GM19438 (cell line): ENCODE measurements around the gene CXCL12.

Experiments
- ATAC-seq: cut with Tn5 transposase; IDR thresholded peaks from one replicate; pipeline ENCODE4 v1.9.1; 2021; ENCODE audit warnings: low read depth; ENCODE audit not compliant: unreplicated experiment

Gene CXCL12

DNA sequence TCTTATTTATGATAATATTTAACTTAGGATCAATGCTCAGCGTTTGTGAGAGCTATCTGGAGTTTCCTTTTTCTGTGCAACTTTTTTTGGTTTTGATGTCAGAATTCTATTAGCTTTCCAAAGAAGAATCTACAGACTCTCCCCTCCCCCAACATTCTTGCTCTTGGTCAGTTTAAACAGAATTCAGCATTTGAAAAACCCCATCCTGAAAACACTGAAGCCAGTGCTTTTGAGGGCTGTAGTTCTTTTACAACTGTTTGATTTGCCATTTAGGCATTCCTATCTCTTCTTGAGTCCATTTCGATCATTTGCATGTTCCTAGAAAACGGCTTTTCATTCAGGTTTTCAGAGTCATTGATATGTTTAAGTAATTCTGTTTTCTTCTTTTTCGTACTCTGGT is 15.6 kb upstream of the CXCL12 start:
- no peak for ATAC-seq

DNA sequence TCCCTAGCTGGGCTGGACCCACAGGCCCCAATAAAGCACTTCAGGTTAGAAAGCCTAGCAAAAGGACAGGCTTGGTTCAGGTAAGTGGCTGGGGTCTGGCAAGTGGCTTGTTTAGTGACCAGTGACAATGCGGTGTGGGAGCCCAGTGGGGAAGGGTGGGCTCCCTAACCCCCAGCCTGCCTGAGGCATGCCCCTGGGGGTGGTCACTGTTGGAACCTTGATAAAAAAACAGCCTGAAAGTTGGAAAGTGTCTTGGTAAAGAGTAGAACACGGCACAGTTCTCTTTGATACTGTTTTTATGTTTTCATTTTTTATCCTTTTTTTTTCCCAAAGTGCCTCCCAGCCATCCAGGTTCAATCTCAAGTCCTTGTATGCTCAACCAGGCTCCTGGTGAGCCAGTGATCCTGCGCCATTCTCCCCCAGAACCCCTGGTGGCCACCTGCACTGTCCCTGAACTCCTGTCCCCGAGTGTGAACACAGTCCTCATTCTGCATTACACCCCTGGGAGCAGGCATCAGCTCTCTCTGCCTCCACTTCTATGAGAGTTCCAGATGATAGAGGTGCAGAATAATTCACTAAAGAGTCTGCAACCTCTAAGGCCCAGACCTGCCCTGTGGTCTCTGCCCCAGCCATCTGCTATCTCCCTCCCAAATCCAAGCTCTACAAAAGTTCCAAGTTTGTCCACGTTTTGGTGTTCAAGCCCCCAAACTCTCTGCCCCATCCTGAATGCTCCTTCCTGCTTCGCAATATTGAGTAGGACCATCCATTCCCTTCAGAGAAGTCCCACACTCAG is 15.0 kb upstream of the CXCL12 start:
- no peak for ATAC-seq

DNA sequence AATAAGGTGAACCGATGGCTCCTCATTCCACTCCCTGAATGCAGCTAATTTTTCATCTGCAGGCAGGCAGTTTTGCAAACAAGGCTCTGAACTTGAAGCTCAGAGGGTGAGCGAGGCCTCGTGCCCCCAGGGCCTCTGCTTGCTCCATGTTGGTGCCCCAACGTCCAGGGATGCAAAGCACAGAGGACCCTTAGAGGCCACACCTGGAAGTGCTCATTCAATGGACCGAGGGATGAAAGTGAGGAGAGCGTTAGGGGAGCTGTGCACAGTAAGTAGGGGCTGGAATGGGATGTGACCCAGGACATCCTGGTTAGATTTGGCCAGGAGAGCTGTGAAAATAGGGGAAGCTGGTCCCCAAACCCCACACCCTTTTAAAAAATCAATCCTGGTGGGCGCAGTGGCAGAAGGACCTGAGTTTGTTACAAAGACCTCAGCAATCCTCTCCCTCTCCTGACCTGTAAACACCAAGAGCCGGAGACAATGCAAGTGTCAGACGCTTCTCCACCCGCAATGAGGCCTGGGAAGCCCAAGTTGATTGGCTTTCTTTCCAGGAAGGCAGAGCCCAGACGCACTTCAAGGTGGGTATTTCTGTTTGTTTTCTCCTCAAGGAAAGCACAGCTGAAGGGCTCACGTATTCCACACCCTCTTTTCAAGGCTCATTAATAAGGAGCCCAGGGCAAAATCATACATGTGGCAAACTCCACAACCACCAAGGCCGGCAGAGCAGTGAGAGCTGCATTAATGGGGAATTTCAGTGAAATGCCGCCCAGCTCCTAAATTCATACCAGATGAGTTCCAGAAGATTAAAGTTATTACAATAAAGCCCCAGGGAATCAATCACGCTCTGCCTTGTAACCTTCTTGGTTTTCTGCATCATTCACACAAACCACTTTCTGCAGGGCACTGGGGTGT is 14.1 kb upstream of the CXCL12 start:
- ATAC-seq, result no peak

DNA sequence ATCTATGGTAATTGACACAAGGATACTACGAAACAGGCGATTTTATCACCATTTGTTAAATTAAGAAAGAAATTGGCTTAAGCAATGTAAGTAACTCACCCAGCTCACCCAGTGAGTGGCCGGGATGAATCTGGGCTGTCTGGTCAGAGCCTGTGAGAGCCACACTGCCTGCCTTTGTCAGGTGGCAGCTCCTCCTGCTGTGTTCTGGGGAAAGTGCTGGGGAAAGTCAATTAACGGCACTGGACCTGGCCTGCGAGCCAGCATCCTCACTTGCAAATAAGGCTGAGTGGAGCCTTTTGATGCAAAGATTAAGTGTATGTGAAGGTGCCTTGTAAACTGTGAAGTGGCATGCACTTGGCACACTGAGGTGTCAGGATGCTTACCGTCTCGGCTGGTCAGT is 13.4 kb upstream of the CXCL12 start:
- no peak for ATAC-seq

DNA sequence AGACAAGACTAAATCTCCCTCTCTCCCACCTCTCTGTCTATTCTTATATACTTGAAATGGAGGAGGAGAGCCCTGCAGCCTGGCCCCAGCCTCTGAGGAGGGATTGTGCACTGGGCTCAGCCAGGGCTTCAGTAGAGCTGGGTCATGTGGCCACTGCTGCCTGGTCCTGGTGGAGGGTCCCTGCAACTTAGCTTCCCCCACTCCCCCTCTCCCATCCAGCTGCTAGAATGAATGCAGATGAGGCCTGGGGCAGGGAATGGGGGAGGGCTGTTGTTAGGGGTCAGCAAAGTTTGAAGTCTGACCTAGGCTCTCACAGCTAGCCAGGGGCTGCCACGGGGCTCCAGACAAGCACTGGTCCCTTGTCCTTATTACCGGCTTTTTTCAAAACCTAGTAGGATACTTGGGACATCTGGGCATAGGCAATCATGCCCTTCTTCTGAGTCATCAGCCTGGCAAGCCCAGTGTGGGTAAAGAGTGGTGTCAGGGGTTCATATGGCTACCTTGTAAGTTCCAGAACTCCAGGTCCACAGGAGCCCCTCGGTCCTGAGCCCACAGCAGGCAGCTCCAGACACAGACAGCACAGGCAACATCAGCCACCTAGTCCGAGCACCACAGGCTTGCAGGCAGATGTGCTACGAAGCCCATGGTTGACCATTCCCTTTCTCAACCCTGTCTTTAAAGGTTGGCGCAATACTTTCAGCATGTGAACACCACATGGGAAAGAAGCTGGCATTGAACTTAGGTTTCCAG is 12.8 kb upstream of the CXCL12 start:
- ATAC-seq, result no peak

DNA sequence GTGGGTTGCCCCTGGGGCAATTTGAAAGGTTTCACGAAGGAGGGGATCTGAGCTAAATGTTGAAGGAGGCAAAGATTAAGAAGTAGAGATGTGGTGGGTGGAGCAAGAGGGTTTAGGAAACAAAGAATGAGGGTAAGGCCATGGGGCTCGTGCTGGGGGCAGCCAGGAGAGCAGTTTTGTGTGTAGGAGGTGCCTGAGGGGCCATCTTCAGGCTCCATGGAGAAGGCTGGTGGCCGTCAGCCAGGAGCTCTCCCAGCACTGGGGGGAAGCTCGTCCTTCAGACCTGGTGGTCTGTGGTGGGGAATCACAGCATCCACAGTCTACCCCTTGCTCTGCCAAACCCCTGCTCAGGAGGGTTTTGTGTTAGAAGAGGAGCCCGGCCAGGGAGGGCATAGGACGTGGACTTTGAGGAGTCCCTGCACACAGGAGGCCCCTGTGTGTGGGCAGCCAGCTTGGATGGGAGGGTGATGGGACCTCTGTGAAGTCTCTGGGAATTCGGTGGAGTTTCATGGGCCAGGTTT is 11.8 kb upstream of the CXCL12 start:
- no peak for ATAC-seq

DNA sequence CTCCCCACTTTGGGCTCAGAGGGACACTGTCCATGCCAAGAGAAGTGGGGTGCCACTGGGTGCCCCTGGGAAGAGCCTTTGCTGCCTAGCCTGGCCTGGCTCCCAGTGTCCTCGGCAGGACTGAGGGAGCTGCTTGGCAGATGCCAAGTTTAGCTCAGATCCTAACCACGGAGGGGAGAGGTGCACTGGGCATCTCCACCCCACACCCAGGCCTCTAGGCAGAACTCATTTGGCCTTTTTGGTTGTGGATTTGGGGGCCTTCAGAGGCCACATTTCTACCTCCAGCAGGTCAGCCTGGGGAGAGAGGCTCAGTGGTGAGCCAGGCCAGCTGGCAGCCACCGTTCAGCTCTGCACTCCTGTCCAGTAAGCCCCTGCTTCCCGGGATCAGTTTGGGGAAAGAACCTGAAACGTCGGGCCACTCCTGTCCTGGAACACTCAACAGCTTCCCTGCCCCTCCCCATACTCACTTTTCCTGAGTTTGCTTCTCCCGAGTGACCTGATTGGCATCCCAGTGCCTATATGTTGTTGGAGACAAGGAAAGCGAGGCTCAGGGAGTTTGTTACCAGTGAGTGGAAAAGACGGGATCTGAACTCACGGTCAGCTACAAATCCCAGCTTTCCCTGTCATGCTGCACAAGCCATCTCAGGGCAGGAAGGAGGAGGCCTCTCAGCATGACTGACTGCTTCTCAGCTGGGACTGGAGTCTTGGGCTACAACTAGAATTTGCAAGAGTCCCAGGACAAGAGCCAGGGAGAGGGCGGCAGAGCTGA is 11.2 kb upstream of the CXCL12 start:
- no peak for ATAC-seq

DNA sequence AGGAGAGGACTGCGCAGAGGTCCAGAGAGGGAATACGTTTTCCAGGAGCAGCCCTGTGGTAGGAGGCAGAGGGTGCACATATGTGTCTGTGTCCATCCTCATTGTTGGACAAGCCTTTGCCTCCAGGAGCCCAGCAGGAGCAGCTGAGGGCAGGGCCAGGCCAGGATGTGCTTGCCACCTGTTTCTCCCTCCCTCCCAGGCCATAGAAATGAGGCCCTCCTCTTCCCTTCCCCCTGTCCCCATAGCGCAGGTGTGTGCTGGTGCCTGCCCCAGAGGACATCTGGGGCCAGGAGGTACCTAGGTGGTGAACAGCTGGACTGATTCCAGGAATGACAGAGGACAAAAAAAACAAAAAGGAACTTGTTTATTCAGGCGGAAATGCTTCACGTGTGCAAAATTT is 10.5 kb upstream of the CXCL12 start:
- no peak for ATAC-seq

DNA sequence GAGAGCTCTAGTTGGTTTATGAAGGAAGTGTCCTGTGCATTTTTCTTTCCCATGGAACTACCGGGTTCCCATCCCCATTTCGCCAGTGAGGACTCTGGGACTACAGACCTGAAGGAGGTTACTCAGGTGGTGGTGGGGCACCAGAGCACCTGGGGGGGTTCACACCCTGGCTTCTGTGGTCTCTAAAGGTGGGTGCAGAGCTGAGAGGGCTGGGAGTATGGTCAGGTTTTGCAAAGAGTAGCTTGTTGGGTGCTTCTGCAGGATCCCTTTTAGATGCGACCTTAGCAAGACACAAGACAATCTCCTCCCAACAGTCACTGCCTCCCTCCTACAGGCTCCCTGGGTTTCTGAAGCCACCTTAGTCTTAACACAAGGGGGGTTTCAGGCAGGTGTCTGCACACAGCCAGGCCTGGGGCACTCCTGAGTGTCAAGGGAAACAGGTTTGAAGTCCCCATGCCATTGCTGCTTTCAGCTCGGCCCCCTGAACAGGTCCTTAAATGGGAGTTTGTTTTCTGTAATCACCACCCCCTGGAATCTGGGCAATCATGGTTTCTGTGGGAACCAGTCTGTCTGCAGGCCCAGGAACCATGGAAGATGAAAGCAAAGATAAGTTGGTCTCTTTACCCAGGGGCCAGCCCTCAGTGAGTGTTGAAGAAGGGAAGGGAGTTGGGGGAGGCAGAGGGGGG is 9.9 kb upstream of the CXCL12 start:
- no peak for ATAC-seq

DNA sequence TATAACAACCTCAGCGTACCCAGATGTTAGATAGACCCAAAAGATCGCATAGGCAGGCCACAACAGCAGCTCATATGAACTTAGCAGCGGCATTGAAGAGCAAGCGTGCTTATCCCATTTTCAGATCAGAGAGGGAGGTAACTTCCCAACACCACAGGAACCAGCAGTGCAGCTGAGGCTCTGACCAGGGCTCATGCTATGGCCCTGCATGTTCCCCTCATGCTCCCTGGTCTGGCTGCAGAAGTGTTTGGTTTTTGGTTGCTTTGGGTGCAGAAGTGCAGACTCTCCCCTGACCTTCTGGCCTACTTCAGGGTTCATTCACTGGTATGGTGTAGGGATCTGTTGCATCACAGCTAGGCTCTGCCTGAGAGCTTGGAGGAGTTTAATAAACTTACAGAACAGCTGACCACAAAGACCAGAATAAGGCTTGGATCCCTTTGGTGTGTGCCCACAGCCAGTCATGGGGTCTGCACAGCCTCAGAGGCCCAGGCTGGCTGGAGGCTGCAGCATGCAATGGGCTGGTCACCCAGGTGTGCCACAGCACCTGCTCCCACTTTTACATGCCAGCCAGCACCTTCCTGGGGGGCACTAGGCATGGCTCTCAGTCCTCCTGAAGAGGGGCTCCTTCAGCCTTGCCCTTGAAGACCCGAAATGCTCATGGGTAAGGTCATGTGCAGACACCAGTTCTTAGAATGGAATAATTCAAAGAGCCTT is 9.1 kb upstream of the CXCL12 start:
- ATAC-seq, result no peak

DNA sequence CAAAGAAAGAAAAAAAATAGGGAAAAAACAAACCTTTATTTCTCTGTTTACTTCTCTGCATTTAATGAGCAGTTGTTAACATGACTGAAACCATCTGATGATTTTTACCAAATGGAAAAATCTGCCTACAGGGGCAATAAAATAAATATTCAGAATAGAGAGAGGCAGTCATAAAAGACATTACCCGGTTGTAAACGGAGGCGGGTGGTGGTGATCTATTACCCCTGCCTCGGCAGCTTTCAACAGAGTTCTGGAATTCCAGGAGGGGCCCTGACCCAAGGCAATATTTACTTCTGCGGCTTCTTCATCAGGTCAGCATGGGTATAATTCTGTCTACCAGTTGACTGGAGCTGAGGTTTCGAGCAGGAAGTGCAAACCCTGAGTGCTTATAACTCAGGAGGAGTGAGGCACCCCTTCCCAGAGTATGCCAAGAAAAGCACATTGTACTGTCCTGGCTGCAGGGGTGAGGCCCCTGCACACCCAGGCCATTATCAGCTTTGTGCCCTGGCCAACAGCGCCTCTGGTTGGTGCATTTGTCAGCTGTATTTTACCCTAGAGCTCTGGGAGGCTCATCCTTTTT is 8.2 kb upstream of the CXCL12 start:
- ATAC-seq, result no peak

DNA sequence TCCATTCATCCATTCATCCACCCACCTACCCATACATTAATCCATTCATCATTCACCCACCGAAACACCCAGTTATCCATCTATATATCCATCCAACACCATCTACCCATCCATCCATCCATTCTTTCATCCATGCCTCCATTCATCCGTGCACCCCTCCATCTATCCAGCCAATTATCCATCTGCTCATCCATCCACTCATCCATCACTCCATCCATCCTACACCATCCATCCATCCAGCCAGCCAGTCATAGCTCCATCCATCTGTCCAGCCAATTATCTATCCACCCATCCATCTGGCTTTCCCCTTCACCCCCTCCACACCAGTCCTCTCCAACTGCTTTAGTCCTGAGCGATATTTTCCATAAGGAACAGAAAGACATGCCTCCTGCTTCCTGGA is 7.5 kb upstream of the CXCL12 start:
- ATAC-seq, result no peak

DNA sequence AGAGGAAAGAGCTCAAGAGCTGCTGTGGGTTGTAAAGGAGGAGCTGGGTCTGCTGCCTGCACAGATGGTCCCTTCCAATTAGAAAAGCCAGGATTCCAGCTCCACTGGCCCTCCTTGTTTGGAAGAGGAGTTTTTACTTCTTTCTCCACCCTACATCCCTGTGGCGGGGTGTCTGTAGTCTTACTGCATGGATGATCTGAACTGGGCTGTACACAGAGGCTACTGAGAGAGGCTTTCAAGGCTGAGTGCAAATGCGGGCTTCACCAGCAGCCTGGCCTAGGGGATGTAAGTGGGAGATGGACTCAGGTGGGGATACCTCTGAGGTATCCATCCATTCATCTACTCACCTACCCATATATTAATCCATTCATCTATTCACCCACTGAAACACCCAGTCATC is 7.1 kb upstream of the CXCL12 start:
- no peak for ATAC-seq

DNA sequence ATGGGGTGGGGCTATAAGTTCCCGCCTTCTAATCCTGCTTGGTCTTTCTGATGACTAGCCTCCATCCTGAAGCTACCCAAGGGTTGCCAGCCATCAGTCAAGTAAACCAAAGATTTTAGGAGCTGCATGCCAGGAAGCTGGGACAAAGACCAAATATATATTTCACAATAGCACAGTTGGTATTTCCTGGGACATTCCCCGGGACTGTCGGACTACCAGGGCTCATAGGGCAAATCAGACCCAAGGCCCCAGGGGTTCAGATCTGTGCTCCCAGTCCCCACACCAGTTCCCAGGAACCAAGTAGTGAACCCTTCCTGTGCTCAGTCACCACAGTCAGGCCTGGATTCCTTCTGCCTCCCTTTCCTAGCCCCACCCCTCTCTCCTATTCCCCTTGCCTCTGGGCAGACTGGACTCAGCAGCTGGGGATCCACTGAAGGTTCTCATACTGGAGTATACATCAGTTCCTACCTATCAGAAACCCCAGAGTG is 5.7 kb upstream of the CXCL12 start:
- ATAC-seq, result no peak

DNA sequence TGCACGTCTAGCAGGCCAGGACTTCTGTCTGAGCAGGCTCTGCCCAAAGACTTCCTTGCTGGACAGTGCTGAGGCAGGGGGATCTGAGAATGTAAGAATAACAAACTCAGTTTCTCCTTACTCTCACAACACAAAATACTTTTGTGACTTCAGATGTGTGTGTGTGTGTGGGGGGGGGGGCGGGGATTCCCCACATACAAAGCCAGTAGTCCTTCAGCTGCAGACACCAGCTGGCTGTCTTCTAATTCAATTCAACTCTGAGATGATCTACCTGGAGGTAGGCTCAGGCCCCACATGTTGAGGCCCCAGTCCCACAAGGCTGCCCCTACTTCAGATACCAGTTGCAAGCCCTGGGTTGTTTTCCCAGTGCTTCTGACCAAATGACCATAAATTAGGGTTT is 4.7 kb upstream of the CXCL12 start:
- no peak for ATAC-seq

DNA sequence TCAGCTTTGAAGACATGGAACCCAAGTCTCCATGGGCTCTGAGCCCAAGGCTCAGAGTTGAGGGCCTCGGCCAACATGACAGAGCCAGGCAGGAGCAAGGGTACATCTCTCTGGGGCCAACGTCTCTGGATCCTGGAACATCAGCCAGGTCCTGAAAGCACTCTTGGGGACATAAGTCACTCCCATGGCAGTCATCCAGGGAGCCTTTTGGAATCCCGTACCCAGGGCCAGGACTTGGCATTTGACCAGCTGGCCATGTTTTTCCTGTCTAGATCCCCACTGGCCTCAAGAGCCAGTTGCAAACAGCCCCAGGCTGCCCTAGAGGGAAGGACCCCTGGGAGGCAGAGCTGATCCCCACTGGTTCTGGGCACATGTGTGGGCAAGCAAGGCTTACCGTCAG is 4.3 kb upstream of the CXCL12 start:
- no peak for ATAC-seq

DNA sequence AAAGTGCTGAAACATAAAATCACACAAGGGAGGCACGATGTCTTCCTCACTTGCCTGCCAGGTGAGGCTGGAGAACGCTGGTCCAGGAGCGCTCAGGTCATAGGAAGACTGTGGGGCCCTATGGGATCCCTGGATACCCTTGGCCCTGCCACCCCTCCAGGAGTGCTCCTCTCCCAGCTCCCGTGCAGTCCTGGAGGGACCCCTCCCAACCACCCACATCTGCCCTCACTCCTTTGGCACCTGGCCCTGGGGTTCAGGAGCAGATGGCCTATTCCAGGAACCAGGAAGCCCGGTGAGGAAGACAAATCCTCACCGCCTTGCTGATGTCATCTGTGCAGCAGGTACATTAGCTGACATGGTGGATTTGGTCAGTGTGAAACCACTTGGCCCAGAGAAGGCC is 3.7 kb upstream of the CXCL12 start:
- no peak for ATAC-seq

DNA sequence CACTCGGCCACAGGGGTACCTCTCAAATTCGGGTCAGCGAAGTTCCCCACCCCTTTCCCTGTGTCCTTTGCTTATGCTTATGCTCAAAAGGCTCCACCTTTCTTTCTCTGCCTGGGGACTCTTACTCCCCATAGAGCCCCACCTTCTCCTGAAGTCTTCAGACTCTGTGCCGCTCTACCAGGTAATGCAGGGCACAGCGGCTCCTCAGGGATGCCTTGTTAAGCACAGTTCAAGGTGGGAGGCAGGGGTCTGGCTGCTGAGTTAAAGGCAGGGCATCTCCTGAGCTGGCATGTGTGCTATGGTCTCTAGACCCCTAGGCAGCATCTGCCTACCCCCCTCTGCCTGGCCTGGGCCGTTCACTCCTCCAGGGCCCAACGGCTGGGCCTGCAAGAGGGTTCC is 3.0 kb upstream of the CXCL12 start:
- ATAC-seq, result no peak
